GM23338 (cell line): ENCODE results near the gene CASP3. TPM values are rescaled to one million over a fixed set of nuclear protein-coding genes. Genes with fewer than 3 reads are reported as not detected.

Experiments
- ATAC-seq: fragments of 200-7000 bp; cut with Tn5 transposase; 3 replicates; pipeline ENCODE4 v1.9.1; 2020
- DNase-seq: peaks from one replicate; pipeline ENCODE4 v3.0.0-alpha.2; 2015; ENCODE audit warnings: low spot score
- H2AFZ ChIP-seq: fragments of 200-600 bp; sonication (generic); 2 replicates; pipeline ENCODE4 v1.8.0; 2016; ENCODE audit warnings: antibody characterized with exemption, mild to moderate bottlenecking, moderate library complexity
- H3F3A ChIP-seq: fragments of 200-600 bp; sonication (generic); replicated peaks from 2 replicates; pipeline ENCODE4 v1.8.0; 2017; ENCODE audit warnings: antibody characterized with exemption, mixed run types, low read depth
- H3K27ac ChIP-seq: fragments of 200-600 bp; sonication (generic); 2 replicates; pipeline ENCODE4 v1.6.1; 2016; ENCODE audit warnings: low read depth
- H3K27me3 ChIP-seq: fragments of 200-600 bp; sonication (generic); 2 replicates; pipeline ENCODE4 v1.8.0; 2016; ENCODE audit warnings: mild to moderate bottlenecking, mixed run types, moderate library complexity; ENCODE audit not compliant: insufficient read depth
- H3K36me3 ChIP-seq: fragments of 200-600 bp; sonication (generic); 2 replicates; pipeline ENCODE4 v1.8.0; 2016; ENCODE audit warnings: mild to moderate bottlenecking; ENCODE audit not compliant: insufficient read depth
- H3K4me1 ChIP-seq: fragments of 200-600 bp; sonication (generic); 2 replicates; pipeline ENCODE4 v1.8.0; 2016; ENCODE audit warnings: mild to moderate bottlenecking, moderate library complexity; ENCODE audit not compliant: insufficient read depth
- H3K4me2 ChIP-seq: fragments of 200-600 bp; sonication (generic); 2 replicates; pipeline ENCODE4 v1.7.1; 2017; ENCODE audit warnings: mixed run types
- H3K4me3 ChIP-seq: fragments of 200-600 bp; sonication (generic); 2 replicates; pipeline ENCODE4 v1.6.1; 2016; ENCODE audit warnings: mixed run types
- H3K79me2 ChIP-seq: fragments of 200-600 bp; sonication (generic); replicated peaks from 2 replicates; pipeline ENCODE4 v1.8.0; 2017; ENCODE audit warnings: mild to moderate bottlenecking; ENCODE audit not compliant: insufficient read depth
- H3K9me2 ChIP-seq: fragments of 200-600 bp; sonication (generic); 2 replicates; pipeline ENCODE4 v1.8.0; 2017; ENCODE audit not compliant: insufficient read depth
- H4K20me1 ChIP-seq: fragments of 200-600 bp; sonication (generic); replicated peaks from 2 replicates; pipeline ENCODE4 v1.8.0; 2017; ENCODE audit warnings: mild to moderate bottlenecking; ENCODE audit not compliant: insufficient read depth
- H3K27ac Mint-ChIP-seq: 2 replicates; pipeline ENCODE4 v1.8.0; 2020; ENCODE audit warnings: inconsistent platforms, mild to moderate bottlenecking, moderate library complexity, mixed read lengths
- H3K27me3 Mint-ChIP-seq: 3 replicates; pipeline ENCODE4 v1.8.0; 2022; ENCODE audit warnings: low read depth, mild to moderate bottlenecking, moderate library complexity, mixed read lengths, inconsistent platforms; ENCODE audit not compliant: insufficient read depth, poor library complexity
- H3K36me3 Mint-ChIP-seq: 3 replicates; pipeline ENCODE4 v1.8.0; 2021; ENCODE audit warnings: low read depth, mild to moderate bottlenecking, inconsistent platforms, moderate library complexity, mixed read lengths
- H3K4me1 Mint-ChIP-seq: 3 replicates; pipeline ENCODE4 v1.8.0; 2020; ENCODE audit warnings: mild to moderate bottlenecking, inconsistent platforms, mixed read lengths
- H3K4me3 Mint-ChIP-seq: 3 replicates; pipeline ENCODE4 v1.8.0; 2021; ENCODE audit warnings: moderate library complexity, mild to moderate bottlenecking, inconsistent platforms, mixed read lengths
- H3K9me3 Mint-ChIP-seq: 3 replicates; pipeline ENCODE4 v1.8.0; 2020; ENCODE audit warnings: moderate library complexity, mild to moderate bottlenecking, inconsistent platforms, mixed read lengths
- CREB1 ChIP-seq: fragments of 250-450 bp; sonication (Bioruptor Pico); IDR thresholded peaks from 2 replicates; pipeline ENCODE4 v1.5.0; 2020; ENCODE audit warnings: low read depth, mild to moderate bottlenecking, moderate library complexity
- CTCF ChIP-seq, 2 experiments: fragments of 200-600 bp in 1 of 2; sonication (generic) in 1 of 2; conservative IDR thresholded peaks; 2 replicates each; pipeline versions ENCODE4 v1.5.1 to v1.6.1; 2016 to 2017; ENCODE audit warnings: antibody characterized with exemption in 2 of 2, low read depth in 2 of 2, mild to moderate bottlenecking in 2 of 2, moderate library complexity in 1 of 2
- ETS1 ChIP-seq: IDR thresholded peaks from 2 replicates; pipeline ENCODE4 v1.6.1; 2016; ENCODE audit warnings: antibody characterized with exemption
- EZH2 ChIP-seq: fragments of 200-600 bp; sonication (generic); IDR thresholded peaks from one replicate; pipeline ENCODE4 v1.8.0; 2017; ENCODE audit warnings: antibody characterized with exemption, mild to moderate bottlenecking, low read depth; ENCODE audit not compliant: unreplicated experiment
- EZH2phosphoT487 ChIP-seq: fragments of 200-600 bp; sonication (generic); IDR thresholded peaks from one replicate; pipeline ENCODE4 v1.8.1; 2018; ENCODE audit warnings: antibody characterized with exemption; ENCODE audit not compliant: unreplicated experiment
- JUNB ChIP-seq: IDR thresholded peaks from one replicate; pipeline ENCODE4 v1.6.1; 2016; ENCODE audit warnings: antibody characterized with exemption; ENCODE audit not compliant: unreplicated experiment
- NANOG ChIP-seq: IDR thresholded peaks from 2 replicates; pipeline ENCODE4 v1.6.1; 2016; ENCODE audit warnings: antibody characterized with exemption, borderline replicate concordance
- POLR2AphosphoS5 ChIP-seq: IDR thresholded peaks from 2 replicates; pipeline ENCODE4 v1.6.1; 2016; ENCODE audit warnings: antibody characterized with exemption, low read depth
- REST ChIP-seq: IDR thresholded peaks from one replicate; pipeline ENCODE4 v1.6.1; 2018; ENCODE audit warnings: antibody characterized with exemption; ENCODE audit not compliant: unreplicated experiment
- STAT1 ChIP-seq: IDR thresholded peaks from one replicate; pipeline ENCODE4 v1.6.1; 2016; ENCODE audit warnings: antibody characterized with exemption; ENCODE audit not compliant: unreplicated experiment
- ZNF114 ChIP-seq: fragments of 250-450 bp; sonication (Bioruptor Pico); IDR thresholded peaks from 2 replicates; pipeline ENCODE4 v1.5.0; 2020; ENCODE audit warnings: mild to moderate bottlenecking, moderate library complexity
- ZNF331 ChIP-seq: fragments of 250-450 bp; sonication (Bioruptor Pico); IDR thresholded peaks from 2 replicates; pipeline ENCODE4 v1.5.0; 2020; ENCODE audit warnings: low read depth, mild to moderate bottlenecking, moderate library complexity
- ZNF462 ChIP-seq: fragments of 250-450 bp; sonication (Bioruptor Pico); IDR thresholded peaks from 2 replicates; pipeline ENCODE4 v1.5.0; 2020; ENCODE audit warnings: mild to moderate bottlenecking, moderate library complexity
- polyA plus RNA-seq: library from polyadenylated mRNA; unstranded; fragments of >200 nt; fragmentation: Nextera tagmentation; extraction: Ambion mirVana; gene quantifications from 2 replicates; pipeline ENCODE4 v1.2.1, GENCODE V29; 2016
- total RNA-seq: library from RNA; depleted of rRNA; stranded (reverse); fragments of >200 nt; shearing (Covaris generic); gene quantifications from 2 replicates; pipeline ENCODE4 v1.2.3, GENCODE V29; 2014

Gene CASP3
- total and polyA plus RNA-seq, 2 experiments from 2014 or later = 50.5 to 84.4 TPM

- TF ChIP-seq ZNF462 (no peak), CTCF (conservative IDR thresholded peaks at IDR 0.05; ENCODE audit: low read depth in 2 of 2) (no peak), REST (no peak), EZH2 (no peak), JUNB (no peak), EZH2phosphoT487 (no peak), ZNF114 (no peak), NANOG (no peak), ZNF331 (CRISPR knock-in tag) (no peak), CREB1 (CRISPR knock-in tag) (no peak), POLR2AphosphoS5 (no peak), STAT1 (no peak), ETS1 (no peak)
These were observed 19.4 kb upstream of the CASP3 start for GRCh38 chr4:184668511-184669114.

More at GRCh38 chr4:184668511-184669114, 19.4 kb upstream of the CASP3 start:
- H3K27me3 Mint-ChIP-seq = peaks cover 2% of the 10 kb centered on the region
- Histone ChIP-seq H3K9me2 (no peaks in the 10 kb centered on the region), H3K4me1 (no peaks in the 10 kb centered on the region), H3K4me3 (no peak overlapping the region), H2AFZ (no peak overlapping the region), H3K27ac (no peak overlapping the region), H3K4me2 (no peak overlapping the region), H4K20me1 (no peaks in the 10 kb centered on the region), H3K27me3 (no peaks in the 10 kb centered on the region), H3K36me3 (no peaks in the 10 kb centered on the region), H3F3A (no peaks in the 10 kb centered on the region), H3K79me2 (no peaks in the 10 kb centered on the region)
- no peak overlapping the region for H3K27ac Mint-ChIP-seq
- H3K4me3 Mint-ChIP-seq = no peak overlapping the region
- H3K36me3 Mint-ChIP-seq = peaks cover 26% of the 10 kb centered on the region; the same call in 2 of the 3 replicates
- ATAC-seq (no peak), DNase-seq (no peak)
- H3K4me1 Mint-ChIP-seq = peaks cover 2% of the 10 kb centered on the region
- H3K9me3 Mint-ChIP-seq = no peaks in the 10 kb centered on the region
